Neuronal stem cell (in vitro differentiated cells): ENCODE results near the gene PIK3R5.
A peak's percentile ranks its signal among the peaks of the same experiment; 100 is the strongest.

ENCODE experiments used
- DNase-seq: peaks from one replicate; pipeline ENCODE4 v3.0.0-alpha.2; 2013; ENCODE audit warnings: low spot score
- H2AFZ ChIP-seq: one replicate; pipeline ENCODE4 v1.6.1; 2013; ENCODE audit warnings: mild to moderate bottlenecking, low read length, inconsistent platforms
- H2AK5ac ChIP-seq: 2 replicates; pipeline ENCODE4 v1.6.1; 2013; ENCODE audit warnings: low read depth, mild to moderate bottlenecking, inconsistent platforms, low read length, moderate library complexity, mixed read lengths
- H2BK120ac ChIP-seq: 2 replicates; pipeline ENCODE4 v1.6.1; 2013; ENCODE audit warnings: low read depth, mild to moderate bottlenecking, inconsistent platforms, low read length, moderate library complexity, mixed read lengths
- H2BK12ac ChIP-seq: one replicate; pipeline ENCODE4 v1.6.1; 2013; ENCODE audit warnings: low read length, inconsistent platforms
- H2BK15ac ChIP-seq: 2 replicates; pipeline ENCODE4 v1.6.1; 2013; ENCODE audit warnings: mild to moderate bottlenecking, low read length, inconsistent platforms, mixed read lengths
- H2BK5ac ChIP-seq: one replicate; pipeline ENCODE4 v1.6.1; 2013; ENCODE audit warnings: inconsistent platforms, mild to moderate bottlenecking, low read length, moderate library complexity
- H3K14ac ChIP-seq: one replicate; pipeline ENCODE4 v1.6.1; 2013; ENCODE audit warnings: low read length, inconsistent platforms
- H3K18ac ChIP-seq: 2 replicates; pipeline ENCODE4 v1.6.1; 2013; ENCODE audit warnings: low read length, inconsistent platforms
- H3K23ac ChIP-seq: 2 replicates; pipeline ENCODE4 v1.6.1; 2013; ENCODE audit warnings: low read depth, mild to moderate bottlenecking, mixed read lengths, low read length, inconsistent platforms; ENCODE audit not compliant: poor library complexity
- H3K27ac ChIP-seq: replicated peaks from 3 replicates; pipeline ENCODE4 v1.5.1; 2013; ENCODE audit warnings: low read length, inconsistent platforms
- H3K27me3 ChIP-seq, 3 experiments: 2 replicates each; pipeline ENCODE4 v1.6.1; 2013; ENCODE audit warnings: low read length in 3 of 3, mild to moderate bottlenecking in 2 of 3, inconsistent platforms in 1 of 3, low read depth in 1 of 3, mixed read lengths in 1 of 3, moderate library complexity in 1 of 3; ENCODE audit not compliant: control insufficient read depth in 3 of 3, insufficient read depth in 3 of 3
- H3K36me3 ChIP-seq, 2 donors: replicated peaks in 1 of 2; 2 replicates each; pipeline ENCODE4 v1.6.1; 2013; ENCODE audit warnings: low read length in 2 of 2; ENCODE audit not compliant: control insufficient read depth in 2 of 2, insufficient read depth in 2 of 2
- H3K4ac ChIP-seq: 2 replicates; pipeline ENCODE4 v1.6.1; 2013; ENCODE audit warnings: inconsistent platforms, mild to moderate bottlenecking, low read length, moderate library complexity
- H3K4me1 ChIP-seq, 2 donors: 1 replicate in 1 of 2; 2 replicates in 1 of 2; pipeline ENCODE4 v1.6.1; 2013; ENCODE audit warnings: low read length in 2 of 2, low read depth in 1 of 2; ENCODE audit not compliant: control insufficient read depth in 2 of 2, insufficient read depth in 1 of 2
- H3K4me2 ChIP-seq: one replicate; pipeline ENCODE4 v1.6.1; 2013; ENCODE audit warnings: mild to moderate bottlenecking, low read length, inconsistent platforms; ENCODE audit not compliant: insufficient read depth, poor library complexity, severe bottlenecking
- H3K4me3 ChIP-seq, 2 donors: 2 replicates each; pipeline ENCODE4 v1.5.1; 2013; ENCODE audit warnings: low read length in 2 of 2, mild to moderate bottlenecking in 2 of 2, inconsistent platforms in 1 of 2, moderate library complexity in 1 of 2
- H3K79me1 ChIP-seq: one replicate; pipeline ENCODE4 v1.6.1; 2013; ENCODE audit warnings: low read depth, mild to moderate bottlenecking, inconsistent platforms, low read length, moderate library complexity
- H3K9ac ChIP-seq: one replicate; pipeline ENCODE4 v1.6.1; 2013; ENCODE audit warnings: mild to moderate bottlenecking, low read depth, low read length, inconsistent platforms; ENCODE audit not compliant: poor library complexity
- H3K9me3 ChIP-seq, 2 donors: replicated peaks in 1 of 2; 2 replicates each; pipeline versions ENCODE3 to v1.6.1; 2013; ENCODE audit warnings: low read length in 2 of 2, mild to moderate bottlenecking in 2 of 2, inconsistent platforms in 1 of 2, low read depth in 1 of 2, mixed read lengths in 1 of 2, moderate library complexity in 1 of 2; ENCODE audit not compliant: control insufficient read depth in 2 of 2, insufficient read depth in 1 of 2
- H4K8ac ChIP-seq: one replicate; pipeline ENCODE4 v1.6.1; 2013; ENCODE audit warnings: low read depth, mild to moderate bottlenecking, inconsistent platforms, low read length, moderate library complexity
- H4K91ac ChIP-seq: one replicate; pipeline ENCODE4 v1.6.1; 2013; ENCODE audit warnings: low read length, low read depth, mild to moderate bottlenecking, inconsistent platforms; ENCODE audit not compliant: poor library complexity
- WGBS, 2 donors: extraction: QIAGEN DNeasy Blood & Tissue Kit; methylation state at CpG; one replicate each; pipeline ENCODE4 v1.1.7; 2013; ENCODE audit warnings: missing lambda C conversion rate in 2 of 2, mixed read lengths in 1 of 2; ENCODE audit not compliant: insufficient read length in 2 of 2, insufficient replicate concordance in 1 of 2; ENCODE audit errors: extremely low coverage in 2 of 2; 5-methylcytosine and 5-hydroxymethylcytosine counted together

PIK3R5 gene

DNA sequence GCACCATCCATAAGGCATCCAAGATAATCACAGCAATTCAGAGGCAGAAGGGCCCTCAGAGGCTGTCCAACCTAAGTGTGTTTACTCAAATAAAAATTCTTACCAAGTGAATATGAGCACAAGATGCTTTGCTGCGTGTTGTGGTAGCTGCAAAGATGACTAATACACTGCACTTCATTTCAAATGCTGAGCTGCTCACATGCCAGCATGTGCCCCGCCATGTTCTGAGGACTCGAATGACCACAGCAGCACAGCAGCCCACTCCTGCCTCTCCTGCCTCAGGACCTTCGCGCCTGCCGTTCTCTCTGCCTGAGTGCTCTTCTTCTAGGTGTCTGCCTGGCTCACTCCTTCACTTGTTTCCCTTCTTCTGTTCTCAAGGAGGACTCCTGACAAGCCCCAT is 19.0 kb downstream of the PIK3R5 start:
- Histone ChIP-seq H3K14ac (no peak overlapping the region), H2BK12ac (no peak overlapping the region), H3K27me3 (no peaks in the 10 kb centered on the region), H3K4me3 (no peak overlapping the region), H3K4ac (no peak overlapping the region), H2BK120ac (no peak overlapping the region), H3K9me3 (peaks cover 0 to 2% of the 10 kb centered on the region in 2 donors), H2AFZ (no peak overlapping the region), H3K79me1 (no peaks in the 10 kb centered on the region), H2BK5ac (no peak overlapping the region), H3K27ac (no peak overlapping the region), H3K9ac (no peak overlapping the region), H3K4me2 (no peak overlapping the region), H2BK15ac (no peak overlapping the region), H4K8ac (no peak overlapping the region), H3K23ac (no peak overlapping the region), H3K36me3 (no peaks in the 10 kb centered on the region), H3K4me1 (no peaks in the 10 kb centered on the region), H2AK5ac (no peak overlapping the region), H4K91ac (no peak overlapping the region), H3K18ac (no peak overlapping the region)
- WGBS, 2 donors, result no CpG with 5 or more reads among the region's 6 CpGs
- no peak for DNase-seq

DNA sequence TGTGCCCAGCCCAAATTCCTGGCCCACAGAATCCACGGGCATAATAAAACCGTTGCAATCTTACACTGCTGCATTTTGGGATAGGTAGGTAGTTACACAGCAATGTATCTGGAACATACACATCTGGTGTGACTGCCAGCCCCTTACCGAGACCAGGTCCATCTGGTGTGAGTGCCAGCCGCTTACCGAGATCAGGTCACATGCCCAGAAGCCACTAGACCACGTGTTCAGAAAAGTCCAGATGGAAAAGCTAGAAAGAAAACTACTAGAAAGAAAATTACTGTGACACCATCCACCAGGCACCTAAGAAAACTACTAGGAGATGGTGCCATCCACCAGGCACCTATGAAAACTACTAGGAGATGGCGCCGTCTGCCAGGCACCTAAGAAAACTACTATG is 19.4 kb downstream of the PIK3R5 start:
- WGBS, 2 donors, result no CpG with 5 or more reads among the region's 8 CpGs
- Histone ChIP-seq H3K4ac (no peak overlapping the region), H3K18ac (no peak overlapping the region), H3K27ac (no peak overlapping the region), H4K91ac (no peak overlapping the region), H3K4me2 (no peak overlapping the region), H4K8ac (no peak overlapping the region), H3K14ac (no peak overlapping the region), H2BK5ac (no peak overlapping the region), H3K36me3 (no peaks in the 10 kb centered on the region), H3K9ac (no peak overlapping the region), H3K23ac (no peak overlapping the region), H2AFZ (no peak overlapping the region), H3K27me3 (no peaks in the 10 kb centered on the region), H2BK15ac (no peak overlapping the region), H2AK5ac (no peak overlapping the region), H3K4me1 (no peaks in the 10 kb centered on the region), H3K4me3 (no peak overlapping the region), H3K79me1 (no peaks in the 10 kb centered on the region), H3K9me3 (peaks cover 0 to 2% of the 10 kb centered on the region in 2 donors), H2BK12ac (no peak overlapping the region), H2BK120ac (no peak overlapping the region)
- DNase-seq, result no peak

DNA sequence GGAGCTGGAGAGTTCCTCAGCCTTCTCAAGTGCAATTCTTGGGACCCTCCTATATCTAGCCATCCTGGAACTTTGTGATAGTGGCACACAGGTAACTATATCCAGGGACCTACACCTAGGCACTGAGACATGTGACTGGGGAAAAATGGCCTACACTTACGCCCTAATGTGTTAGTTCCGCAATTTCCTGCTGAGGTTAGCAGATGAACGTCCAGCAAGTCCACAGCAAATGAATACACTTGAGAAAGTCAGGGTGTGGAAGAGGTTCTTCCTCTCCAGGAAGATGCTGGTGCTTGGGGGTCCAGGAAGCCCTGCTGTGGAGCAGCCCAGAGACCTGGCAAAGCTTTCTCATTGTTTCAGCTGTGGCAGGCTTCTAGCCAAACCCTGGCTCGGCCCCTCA is 20.8 kb downstream of the PIK3R5 start:
- Histone ChIP-seq H3K4me1 (peaks cover 0 to 3% of the 10 kb centered on the region in 2 donors), H2BK120ac (no peak overlapping the region), H3K4me3 (no peak overlapping the region), H3K23ac (no peak overlapping the region), H3K36me3 (no peaks in the 10 kb centered on the region), H3K18ac (no peak overlapping the region), H4K8ac (no peak overlapping the region), H3K27ac (no peak overlapping the region), H3K27me3 (peaks cover 0 to 4% (median 0%) of the 10 kb centered on the region in 3 experiments), H2BK5ac (no peak overlapping the region), H3K9ac (no peak overlapping the region), H3K9me3 (peaks cover 0 to 2% of the 10 kb centered on the region in 2 donors), H3K79me1 (peaks cover 1% of the 10 kb centered on the region), H3K14ac (peak overlapping the region; percentile 6), H2BK12ac (no peak overlapping the region), H4K91ac (no peak overlapping the region), H2AK5ac (no peak overlapping the region), H3K4me2 (no peak overlapping the region), H3K4ac (no peak overlapping the region), H2BK15ac (no peak overlapping the region), H2AFZ (no peak overlapping the region)
- WGBS, 2 donors, result no CpG with 5 or more reads among the region's 4 CpGs
- no peak for DNase-seq

- Histone ChIP-seq H3K18ac (no peak overlapping the region), H2BK120ac (no peak overlapping the region), H3K9ac (no peak overlapping the region), H3K4me1 (peaks cover 0 to 3% of the 10 kb centered on the region in 2 donors), H3K79me1 (peaks cover 1% of the 10 kb centered on the region), H3K27ac (no peak overlapping the region), H3K4ac (no peak overlapping the region), H4K8ac (no peak overlapping the region), H3K23ac (no peak overlapping the region), H2BK15ac (no peak overlapping the region), H2AK5ac (no peak overlapping the region), H3K14ac (no peak overlapping the region), H4K91ac (no peak overlapping the region), H3K27me3 (peaks cover 0 to 8% (median 0%) of the 10 kb centered on the region in 3 experiments), H3K36me3 (no peaks in the 10 kb centered on the region), H2BK5ac (no peak overlapping the region), H2BK12ac (no peak overlapping the region), H3K4me3 (no peak overlapping the region), H3K9me3 (peaks cover 0 to 2% of the 10 kb centered on the region in 2 donors), H2AFZ (no peak overlapping the region), H3K4me2 (no peak overlapping the region)
- DNase-seq, result no peak
These were observed 21.4 kb downstream of the PIK3R5 start for GRCh38 chr17:8944083-8944482.
